DND-41 (cell line): Measurements from ENCODE around the gene SPATA3.
"Not testable (repeated sequence)": the region's sequence is repeated elsewhere in the genome, so short reads cannot be mapped to it uniquely, and the experiment has no call there.

Experiments
- ATAC-seq: fragments of 200-7000 bp; cut with Tn5 transposase; 3 replicates; pipeline ENCODE4 v1.9.1; 2021; ENCODE audit warnings: low read depth; ENCODE audit not compliant: insufficient read depth
- DNase-seq: peaks from one replicate; pipeline ENCODE4 v3.0.0-alpha.2; 2020
- H2AFZ ChIP-seq: 2 replicates; pipeline ENCODE4 v1.6.0; 2012; ENCODE audit warnings: low read depth, low read length
- H3K27ac ChIP-seq: 2 replicates; pipeline ENCODE4 v1.5.1; 2012; ENCODE audit warnings: low read length, inconsistent platforms
- H3K27me3 ChIP-seq: fragments of 200-600 bp; sonication (generic); 2 replicates; pipeline ENCODE4 v1.6.0; 2012; ENCODE audit warnings: low read length, mild to moderate bottlenecking, inconsistent platforms; ENCODE audit not compliant: insufficient read depth, poor library complexity
- H3K36me3 ChIP-seq: 2 replicates; pipeline ENCODE4 v1.5.1; 2012; ENCODE audit warnings: low read length, inconsistent platforms; ENCODE audit not compliant: insufficient read depth
- H3K4me1 ChIP-seq: 2 replicates; pipeline ENCODE4 v1.5.1; 2012; ENCODE audit warnings: mild to moderate bottlenecking, low read length; ENCODE audit not compliant: insufficient read depth
- H3K4me2 ChIP-seq: 2 replicates; pipeline ENCODE4 v1.6.0; 2012; ENCODE audit warnings: mild to moderate bottlenecking, moderate library complexity, low read length, inconsistent platforms; ENCODE audit not compliant: insufficient read depth
- H3K4me3 ChIP-seq, 2 experiments: fragments of 200-600 bp in 1 of 2; shearing (Covaris generic) in 1 of 2; 2 replicates each; pipeline ENCODE4 v1.5.1; 2012 to 2016; ENCODE audit warnings: inconsistent platforms in 2 of 2, low read length in 2 of 2, mild to moderate bottlenecking in 2 of 2, low read depth in 1 of 2, moderate library complexity in 1 of 2
- H3K79me2 ChIP-seq: 2 replicates; pipeline ENCODE4 v1.6.0; 2012; ENCODE audit warnings: low read length, inconsistent platforms; ENCODE audit not compliant: insufficient read depth
- H3K9ac ChIP-seq: 2 replicates; pipeline ENCODE4 v1.6.0; 2012; ENCODE audit warnings: low read depth, mild to moderate bottlenecking, inconsistent platforms, low read length, moderate library complexity
- H3K9me3 ChIP-seq: 2 replicates; pipeline ENCODE4 v1.5.1; 2012; ENCODE audit warnings: low read length, moderate library complexity, mild to moderate bottlenecking, inconsistent platforms; ENCODE audit not compliant: insufficient read depth, severe bottlenecking
- H4K20me1 ChIP-seq: 2 replicates; pipeline ENCODE4 v1.6.0; 2012; ENCODE audit warnings: low read length; ENCODE audit not compliant: insufficient read depth
- EZH2 ChIP-seq: IDR thresholded peaks from 3 replicates; pipeline ENCODE4 v1.6.1; 2012; ENCODE audit warnings: borderline replicate concordance, low read depth, mild to moderate bottlenecking, moderate library complexity, low read length, inconsistent platforms; ENCODE audit not compliant: severe bottlenecking
- TF ChIP-seq, protein P1 (sequence below): IDR thresholded peaks from 2 replicates; pipeline ENCODE4 v1.5.1; 2012; ENCODE audit warnings: borderline replicate concordance, low read length, moderate library complexity, mild to moderate bottlenecking; ENCODE audit not compliant: poor library complexity, severe bottlenecking; ENCODE audit errors: extremely low read depth

The SPATA3 gene

GRCh38 chr2:230964136-230964730 is 31.7 kb upstream of the SPATA3 start:
- Histone ChIP-seq H4K20me1 (no peaks in the 10 kb centered on the region), H3K27ac (no peak overlapping the region), H3K4me3 (no peak overlapping the region), H3K9ac (no peak overlapping the region), H3K36me3 (no peaks in the 10 kb centered on the region), H3K4me1 (no peaks in the 10 kb centered on the region), H3K27me3 (peaks cover 9% of the 10 kb centered on the region), H3K79me2 (no peaks in the 10 kb centered on the region), H3K9me3 (no peaks in the 10 kb centered on the region), H3K4me2 (no peak overlapping the region), H2AFZ (no peak overlapping the region)
- no peak for ATAC-seq
- DNase-seq = no peak
- TF ChIP-seq EZH2 = no peak
- TF ChIP-seq, protein P1, sequence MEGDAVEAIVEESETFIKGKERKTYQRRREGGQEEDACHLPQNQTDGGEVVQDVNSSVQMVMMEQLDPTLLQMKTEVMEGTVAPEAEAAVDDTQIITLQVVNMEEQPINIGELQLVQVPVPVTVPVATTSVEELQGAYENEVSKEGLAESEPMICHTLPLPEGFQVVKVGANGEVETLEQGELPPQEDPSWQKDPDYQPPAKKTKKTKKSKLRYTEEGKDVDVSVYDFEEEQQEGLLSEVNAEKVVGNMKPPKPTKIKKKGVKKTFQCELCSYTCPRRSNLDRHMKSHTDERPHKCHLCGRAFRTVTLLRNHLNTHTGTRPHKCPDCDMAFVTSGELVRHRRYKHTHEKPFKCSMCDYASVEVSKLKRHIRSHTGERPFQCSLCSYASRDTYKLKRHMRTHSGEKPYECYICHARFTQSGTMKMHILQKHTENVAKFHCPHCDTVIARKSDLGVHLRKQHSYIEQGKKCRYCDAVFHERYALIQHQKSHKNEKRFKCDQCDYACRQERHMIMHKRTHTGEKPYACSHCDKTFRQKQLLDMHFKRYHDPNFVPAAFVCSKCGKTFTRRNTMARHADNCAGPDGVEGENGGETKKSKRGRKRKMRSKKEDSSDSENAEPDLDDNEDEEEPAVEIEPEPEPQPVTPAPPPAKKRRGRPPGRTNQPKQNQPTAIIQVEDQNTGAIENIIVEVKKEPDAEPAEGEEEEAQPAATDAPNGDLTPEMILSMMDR = no peak

GRCh38 chr2:230967113-230967512 is 28.8 kb upstream of the SPATA3 start:
- Histone ChIP-seq H4K20me1 (no peaks in the 10 kb centered on the region), H3K79me2 (no peaks in the 10 kb centered on the region), H3K9me3 (no peaks in the 10 kb centered on the region), H3K27me3 (no peaks in the 10 kb centered on the region), H3K4me3 (no peak overlapping the region), H2AFZ (no peak overlapping the region), H3K9ac (no peak overlapping the region), H3K4me2 (no peak overlapping the region), H3K36me3 (no peaks in the 10 kb centered on the region), H3K4me1 (no peaks in the 10 kb centered on the region), H3K27ac (no peak overlapping the region)
- TF ChIP-seq, protein P1 = no peak
- no peak for TF ChIP-seq EZH2
- ATAC-seq (no peak), DNase-seq (no peak)

DNA sequence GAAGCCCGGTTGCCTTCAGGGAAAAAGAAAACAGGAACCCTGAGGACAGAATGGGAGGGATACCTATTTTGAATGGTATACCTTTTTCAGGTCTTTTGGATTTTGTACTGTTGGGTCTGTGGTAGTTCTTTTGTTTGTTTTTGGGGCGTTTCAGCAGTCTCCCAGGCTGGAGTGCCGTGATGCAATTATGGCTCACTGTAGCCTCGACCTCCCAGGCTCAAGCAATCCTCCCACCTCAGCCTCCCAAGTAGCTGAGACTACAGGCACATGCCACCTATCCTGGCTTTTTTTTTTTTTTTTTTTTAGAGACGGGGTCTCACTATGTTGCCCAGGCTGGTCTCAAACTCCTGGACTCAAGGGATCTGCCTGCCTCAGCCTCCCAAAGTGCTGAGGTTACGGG is 27.6 kb upstream of the SPATA3 start:
- H3K27me3 ChIP-seq, H3K9me3 ChIP-seq, H3K79me2 ChIP-seq, ATAC-seq, DNase-seq, H2AFZ ChIP-seq, H3K36me3 ChIP-seq, H3K27ac ChIP-seq, H3K4me1 ChIP-seq, H3K4me3 ChIP-seq, H3K9ac ChIP-seq, H4K20me1 ChIP-seq, H3K4me2 ChIP-seq: not testable (repeated sequence)

DNA sequence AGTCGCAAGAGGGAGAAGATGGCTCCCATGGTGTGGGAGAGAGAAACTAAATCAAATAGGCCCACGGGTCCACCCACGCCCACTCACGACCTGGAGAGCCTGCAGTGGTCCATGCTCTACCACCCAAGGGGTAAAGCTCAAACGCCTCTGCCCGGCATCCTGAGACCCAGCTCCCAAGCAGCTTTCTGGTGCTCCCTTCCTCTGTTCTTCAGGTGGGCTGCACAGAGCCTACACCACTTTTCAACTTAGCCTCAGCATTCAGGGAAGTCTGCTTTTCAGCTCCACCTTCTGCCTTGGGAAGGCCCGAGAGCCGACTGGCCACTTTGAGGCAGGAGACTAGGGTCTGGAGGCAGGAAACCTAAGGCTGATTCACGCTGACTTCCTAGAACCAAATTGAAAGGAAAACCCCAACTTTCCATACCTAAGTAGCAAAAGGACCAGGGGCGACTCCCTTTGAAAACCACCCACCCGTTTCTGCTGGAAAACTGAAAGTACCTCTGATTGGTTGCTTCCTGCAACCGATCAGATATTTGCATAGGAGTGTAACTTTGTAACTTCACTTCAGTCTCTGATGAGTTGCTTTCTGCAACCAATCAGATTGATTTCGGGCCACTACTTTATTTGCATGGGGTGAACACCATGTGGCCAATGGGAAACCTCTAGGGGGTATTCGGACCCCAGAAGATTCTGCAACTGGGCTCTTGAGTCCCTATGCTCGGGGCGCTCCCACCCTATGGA is 26.8 kb upstream of the SPATA3 start:
- no peaks in the 10 kb centered on the region for H3K9me3 ChIP-seq
- no peaks in the 10 kb centered on the region for H3K27me3 ChIP-seq
- no peak overlapping the region for H3K27ac ChIP-seq
- no peaks in the 10 kb centered on the region for H3K36me3 ChIP-seq
- ATAC-seq (no peak), DNase-seq (no peak)
- peaks cover 6% of the 10 kb centered on the region for H3K4me1 ChIP-seq
- H2AFZ ChIP-seq = peak overlapping the region; percentile 52; the same call in 1 of the 2 replicates
- no peak overlapping the region for H3K4me3 ChIP-seq
- H3K4me2 ChIP-seq = no peak overlapping the region
- H4K20me1 ChIP-seq = no peaks in the 10 kb centered on the region
- no peak for TF ChIP-seq EZH2
- TF ChIP-seq, protein P1 = no peak
- H3K9ac ChIP-seq = no peak overlapping the region
- no peaks in the 10 kb centered on the region for H3K79me2 ChIP-seq
